Activated gamma-delta T cell treated with anti-CD3 and anti-CD28 coated beads, Interleukin-2, amount 50 U/mL, for 16 hours (primary cell): ENCODE results near the gene FNDC5.

Experiments used
- DNase-seq: peaks from one replicate; pipeline ENCODE4 v3.0.0-alpha.2; 2020; ENCODE audit warnings: low read depth

Gene FNDC5

DNA sequence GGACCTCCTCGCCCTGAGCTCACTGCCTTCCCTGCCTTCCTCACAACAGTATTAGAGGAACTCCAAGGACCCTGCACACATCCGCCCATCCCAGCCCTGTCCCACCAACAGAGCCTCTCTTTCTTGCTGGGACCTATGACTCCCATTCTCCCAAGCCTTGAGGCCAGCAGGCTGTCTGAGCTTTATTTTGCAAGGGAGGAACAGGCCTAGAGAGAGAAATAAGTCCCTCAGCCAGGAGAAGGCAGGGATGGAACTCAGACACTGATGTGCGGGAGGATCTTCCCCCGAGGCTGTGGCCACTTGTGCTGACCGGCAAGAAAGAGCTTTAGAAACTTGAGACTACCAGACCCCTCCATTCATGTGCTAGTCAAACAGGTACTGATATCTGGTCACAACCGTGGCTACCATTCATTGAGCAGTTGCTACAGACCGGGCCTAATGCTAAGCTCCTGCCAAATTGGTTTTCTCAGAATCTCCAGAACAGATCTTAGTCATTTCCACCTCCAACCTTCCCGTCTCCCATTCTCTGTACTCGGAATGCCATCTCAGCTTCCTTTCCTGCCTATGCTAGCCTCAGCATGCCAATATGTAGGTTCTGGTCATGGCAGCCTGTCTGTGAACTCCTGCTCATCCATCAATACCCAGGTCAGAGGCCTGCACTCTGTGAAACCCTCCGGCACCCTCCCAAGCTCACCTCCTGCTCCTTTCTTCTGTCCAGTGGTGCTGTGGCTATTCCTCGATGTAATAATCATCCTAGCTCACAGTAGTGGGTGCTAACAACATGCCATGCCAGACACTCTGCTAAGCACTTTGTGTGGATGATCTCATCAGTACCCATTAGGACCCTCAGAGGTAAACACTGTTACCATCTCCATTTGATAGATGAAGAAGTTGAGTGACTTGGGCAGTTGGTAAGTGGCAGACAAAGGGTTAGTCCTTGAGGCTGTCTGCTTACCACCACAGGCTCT, 26.7 kb upstream of the FNDC5 start:
- DNase-seq = no peak

DNA sequence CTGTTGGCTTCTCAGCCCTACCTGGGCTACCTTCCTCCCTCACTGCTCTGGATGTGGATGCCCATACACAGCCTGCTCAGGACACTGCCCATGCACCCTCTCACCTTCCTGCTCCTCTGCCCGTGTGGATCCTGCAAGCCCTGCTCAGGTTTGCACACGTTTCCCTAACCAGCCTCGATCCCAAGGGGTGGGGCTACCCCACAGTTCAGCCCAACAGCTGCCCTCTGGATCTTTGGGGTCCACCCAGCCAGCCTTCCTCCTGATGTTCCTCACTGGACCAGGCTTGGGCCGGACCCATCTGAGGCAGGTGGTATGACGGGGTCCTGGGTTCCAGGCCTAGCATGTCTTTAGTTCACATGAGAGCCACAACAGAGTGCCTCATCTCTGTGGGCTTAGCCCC, 25.7 kb upstream of the FNDC5 start:
- DNase-seq = no peak

DNA sequence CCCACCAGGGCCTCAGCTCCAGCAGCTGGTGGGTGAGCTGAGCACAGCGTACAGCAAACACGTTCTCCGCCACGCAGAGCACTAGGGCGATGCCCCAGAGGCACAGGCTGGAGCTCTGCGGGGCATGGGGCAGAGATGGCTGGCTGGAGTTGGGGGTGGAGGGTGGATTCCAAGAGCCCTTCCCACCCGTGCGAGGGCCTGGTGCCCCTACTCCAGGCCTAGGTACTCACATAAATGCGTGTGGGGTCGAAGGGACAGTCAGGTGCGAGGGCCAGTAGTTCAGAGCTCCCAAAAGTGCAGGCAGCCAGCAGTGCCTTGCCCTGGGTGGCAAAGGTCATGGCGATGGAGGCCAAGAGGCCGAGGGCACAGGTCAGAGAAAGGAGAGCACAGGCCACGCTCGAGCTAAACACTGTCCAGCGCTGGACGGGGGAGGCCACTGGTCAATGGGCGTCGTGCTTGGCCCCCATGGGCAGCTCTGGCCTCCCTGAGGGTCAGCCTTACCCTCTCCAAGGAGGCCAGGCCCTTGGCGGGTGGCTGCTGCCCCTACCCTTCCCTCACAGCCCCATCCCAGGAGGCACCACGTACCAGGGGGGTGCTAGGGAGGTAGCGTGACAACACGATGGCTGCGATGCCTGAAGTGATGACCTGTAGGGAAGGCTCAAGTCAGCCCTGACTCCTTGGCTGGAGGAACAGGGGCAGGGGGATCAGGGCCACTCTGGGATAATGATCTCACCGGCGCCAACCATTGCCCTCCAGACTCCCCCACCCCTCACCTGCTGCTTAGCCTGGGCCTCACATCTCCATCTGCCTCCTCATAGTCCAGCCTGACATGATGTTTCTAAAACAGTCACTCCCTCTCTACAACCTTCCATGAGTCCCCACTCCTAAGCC, 24.9 kb upstream of the FNDC5 start:
- no peak for DNase-seq

DNA sequence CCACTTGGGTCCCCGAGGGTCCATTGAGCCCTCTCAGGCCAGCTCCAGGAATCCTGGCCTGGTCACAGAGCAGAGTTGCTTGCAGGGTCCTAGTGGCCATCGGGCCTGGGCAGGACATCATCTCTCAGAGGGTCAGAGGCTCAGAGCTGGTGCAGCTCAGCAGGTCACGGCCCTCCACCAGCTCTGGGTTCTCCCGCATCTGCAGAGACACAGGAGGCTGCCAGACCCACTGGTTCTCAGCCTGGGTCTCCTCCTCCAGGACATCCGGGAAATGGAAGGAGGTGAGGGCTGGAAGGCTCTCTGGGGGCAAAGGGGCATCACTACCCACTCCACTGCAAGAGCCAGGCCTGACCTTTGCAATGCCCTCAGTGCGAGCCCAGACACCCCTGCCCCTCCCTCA, 24.0 kb upstream of the FNDC5 start:
- DNase-seq = no peak

DNA sequence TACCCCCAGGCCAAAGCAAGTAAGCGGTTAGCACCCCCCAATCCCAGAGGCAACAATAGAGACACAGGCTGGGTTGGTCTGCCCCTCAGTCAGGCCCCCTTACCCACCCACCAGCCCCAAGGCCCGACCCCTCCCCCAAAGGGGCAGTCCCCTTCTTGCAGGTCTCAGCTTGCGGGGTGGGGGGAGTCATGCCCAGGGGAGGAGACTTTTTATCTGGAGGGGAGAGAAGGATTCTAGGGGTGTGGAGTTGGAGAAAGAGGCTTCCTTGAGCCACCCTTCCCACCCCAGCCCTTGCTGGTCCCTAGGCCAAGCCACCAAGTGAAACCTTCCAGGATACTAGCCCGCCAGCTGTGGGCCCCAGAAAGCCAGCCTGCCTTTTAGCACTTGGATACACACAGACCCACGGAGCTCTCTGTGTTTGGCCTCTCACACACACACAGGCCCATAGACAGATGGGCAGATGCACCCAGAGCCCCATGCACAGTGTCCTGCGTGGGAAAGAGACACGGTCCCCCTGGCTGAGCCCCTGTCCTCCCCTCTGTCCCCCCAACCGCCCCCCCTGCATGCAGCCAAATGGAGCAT, 23.4 kb upstream of the FNDC5 start:
- DNase-seq = no peak

DNA sequence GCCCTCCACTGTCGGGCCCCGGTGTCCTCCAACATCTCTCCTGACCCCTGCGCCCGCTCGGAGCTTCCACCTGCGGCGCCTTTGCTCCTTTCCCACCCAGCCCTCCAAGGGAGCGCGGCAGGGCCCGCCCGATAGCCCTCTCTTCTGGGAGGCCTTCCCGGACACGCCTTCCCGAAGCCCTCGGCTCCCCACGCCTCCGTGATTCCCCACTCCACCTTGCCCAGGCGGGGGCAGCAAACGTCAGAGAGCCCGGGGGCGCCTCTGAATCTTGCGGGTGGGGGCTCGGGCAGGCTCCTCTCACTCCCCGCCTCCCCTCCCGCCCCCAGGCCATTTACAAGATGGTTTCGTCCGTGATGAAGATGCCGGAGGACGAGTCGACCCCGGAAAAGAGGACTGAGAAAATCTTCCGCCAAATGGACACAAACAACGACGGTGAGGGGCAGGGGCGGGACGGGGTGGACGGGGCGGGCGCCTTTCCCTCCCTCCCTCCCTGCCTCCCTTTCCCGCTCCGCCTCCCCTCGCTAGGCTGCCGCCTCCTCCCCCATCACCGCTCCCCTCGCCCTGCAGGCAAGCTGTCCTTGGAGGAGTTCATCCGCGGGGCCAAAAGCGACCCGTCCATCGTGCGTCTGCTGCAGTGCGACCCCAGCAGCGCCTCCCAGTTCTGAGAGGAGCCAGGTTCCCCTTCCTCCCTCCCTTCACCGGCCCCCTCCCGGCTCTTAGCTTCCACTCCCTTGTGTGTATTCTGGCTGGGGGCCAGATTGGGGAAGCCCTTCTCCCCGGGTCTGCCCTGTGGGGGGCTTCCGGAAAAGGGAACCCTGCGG, 22.7 kb upstream of the FNDC5 start:
- DNase-seq = no peak

DNA sequence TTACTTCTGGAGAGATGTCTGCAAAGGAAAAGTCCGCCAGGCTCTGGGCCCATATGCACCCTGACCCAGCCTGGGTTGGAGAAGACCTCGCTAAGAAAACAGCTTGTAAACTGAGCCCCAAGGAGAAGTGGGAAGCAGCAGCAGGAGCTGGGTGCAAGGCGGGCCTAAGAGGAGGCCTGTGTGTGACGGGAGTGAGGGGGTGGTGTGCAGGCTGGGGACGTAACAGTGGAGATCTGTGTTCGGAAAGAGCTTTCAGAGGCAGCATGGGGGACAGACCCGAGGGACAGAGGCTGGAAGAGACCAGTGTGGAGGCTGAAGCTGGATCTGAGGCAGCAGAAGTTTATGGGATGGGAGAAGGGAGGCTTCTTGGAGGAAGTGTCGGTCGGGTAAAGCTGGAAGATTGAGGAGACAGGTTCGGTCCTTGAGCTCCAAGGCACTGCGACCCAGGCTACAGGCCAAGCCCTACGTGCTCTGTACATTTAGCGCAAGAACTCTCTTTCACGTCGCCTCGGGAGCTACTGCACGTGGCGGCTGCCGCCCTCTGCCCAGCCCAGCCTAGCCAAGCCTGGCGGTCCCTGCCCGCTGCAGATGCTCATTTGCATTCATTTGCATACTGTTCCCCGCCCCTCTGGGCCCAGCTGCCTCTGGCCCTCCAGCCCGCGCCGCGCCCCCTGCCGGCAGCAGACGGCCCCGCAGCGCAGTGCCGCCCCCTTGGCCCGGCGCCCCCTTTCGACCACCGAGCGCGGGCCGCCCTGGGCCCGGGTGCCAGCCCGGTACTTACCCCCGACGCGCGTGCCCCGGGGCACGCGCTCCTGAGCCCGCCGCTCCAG, 21.9 kb upstream of the FNDC5 start:
- no peak for DNase-seq

DNA sequence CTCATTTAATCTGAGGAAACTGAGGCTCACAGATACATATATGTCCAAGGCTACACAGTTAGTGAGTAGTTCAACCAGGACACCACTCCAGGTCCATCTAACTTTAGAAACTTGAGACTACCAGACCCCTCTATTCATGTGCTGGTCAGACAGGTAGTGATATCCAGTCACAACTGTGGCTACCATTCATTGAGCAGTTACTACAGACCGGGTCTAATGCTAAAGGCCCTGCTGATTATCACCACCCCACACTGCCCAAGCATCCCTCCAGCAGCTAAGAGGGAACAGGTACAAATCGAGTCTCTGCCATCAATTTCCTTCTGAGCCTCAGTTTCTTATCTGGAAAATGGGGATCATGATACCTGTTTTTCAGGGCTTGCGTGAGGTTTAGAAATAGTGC, 20.9 kb upstream of the FNDC5 start:
- no peak for DNase-seq

DNA sequence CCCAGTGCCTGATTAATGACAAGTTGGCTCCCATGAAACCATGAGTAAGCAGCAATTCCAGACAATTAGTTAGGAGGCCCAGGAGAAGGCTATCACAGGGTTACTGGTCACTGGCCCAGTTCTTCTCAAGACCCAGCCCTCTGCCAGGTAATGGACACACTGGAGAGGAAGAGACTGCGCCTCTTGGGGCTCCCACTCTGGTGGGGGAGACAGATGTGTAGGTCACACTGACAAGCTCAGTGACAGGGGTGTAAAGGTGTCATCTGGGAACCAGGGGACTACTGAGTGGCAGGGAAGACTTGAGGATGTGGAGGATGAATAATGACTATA, 20.5 kb upstream of the FNDC5 start:
- DNase-seq = no peak

DNA sequence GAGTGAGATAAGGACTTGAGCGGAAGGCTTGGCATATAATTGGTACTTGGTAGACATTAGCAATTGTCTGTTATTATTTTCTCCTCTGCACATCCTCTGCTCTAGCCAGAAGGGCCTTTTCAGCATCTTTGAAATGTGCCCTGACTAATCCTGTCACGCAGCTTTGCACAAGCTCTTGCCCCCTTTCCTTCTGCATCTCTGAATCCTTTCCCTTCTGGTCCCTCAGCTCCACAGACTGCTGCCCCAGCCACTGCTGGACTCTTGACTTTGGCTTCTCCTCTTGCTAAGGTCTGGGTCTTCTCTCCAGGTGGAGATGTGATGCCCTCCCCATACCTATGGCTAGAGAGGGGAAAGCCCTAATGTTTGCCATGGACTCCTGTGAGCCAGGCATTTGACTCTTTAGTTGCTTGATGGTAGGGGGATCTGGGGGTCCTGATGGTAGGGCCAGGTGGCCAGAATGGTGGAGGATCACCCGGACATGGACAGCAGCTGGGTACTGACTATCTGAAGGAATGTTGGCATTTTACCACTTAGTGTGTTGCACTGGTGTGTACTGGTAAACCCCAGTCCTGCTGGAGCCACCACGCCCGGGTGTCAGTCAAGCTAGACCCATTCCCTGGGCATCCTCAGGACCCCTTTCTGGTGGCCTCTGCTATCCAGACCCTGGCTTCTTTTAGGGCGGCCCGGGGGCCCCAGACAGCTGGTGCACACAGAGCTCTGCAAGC, 20.0 kb upstream of the FNDC5 start:
- no peak for DNase-seq

DNA sequence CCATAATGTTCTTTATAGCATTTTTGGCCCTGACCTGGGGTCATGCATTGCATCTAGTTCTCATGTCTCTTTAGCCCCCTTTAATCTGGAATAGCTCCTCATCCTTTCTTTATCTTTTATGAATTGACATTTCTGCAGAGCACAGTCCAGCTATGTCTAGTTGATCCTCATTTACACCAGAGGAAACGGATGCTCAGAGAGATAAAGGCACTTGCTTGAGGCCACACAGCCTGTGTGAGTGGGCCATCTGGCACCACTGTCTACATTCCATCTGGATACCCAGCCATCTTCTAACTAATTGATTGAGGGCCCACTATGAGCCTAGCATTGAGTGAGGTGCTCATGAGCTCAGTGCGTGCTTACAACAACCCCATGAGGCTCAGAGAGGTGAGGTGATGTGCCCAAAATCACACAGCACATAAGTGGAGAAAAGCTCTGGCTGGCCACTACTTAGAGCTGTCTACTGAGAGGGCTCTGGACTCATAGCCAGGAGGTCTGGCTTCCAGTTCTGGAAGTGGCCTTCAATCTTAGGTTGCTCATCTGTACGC, 19.1 kb upstream of the FNDC5 start:
- DNase-seq = no peak

DNA sequence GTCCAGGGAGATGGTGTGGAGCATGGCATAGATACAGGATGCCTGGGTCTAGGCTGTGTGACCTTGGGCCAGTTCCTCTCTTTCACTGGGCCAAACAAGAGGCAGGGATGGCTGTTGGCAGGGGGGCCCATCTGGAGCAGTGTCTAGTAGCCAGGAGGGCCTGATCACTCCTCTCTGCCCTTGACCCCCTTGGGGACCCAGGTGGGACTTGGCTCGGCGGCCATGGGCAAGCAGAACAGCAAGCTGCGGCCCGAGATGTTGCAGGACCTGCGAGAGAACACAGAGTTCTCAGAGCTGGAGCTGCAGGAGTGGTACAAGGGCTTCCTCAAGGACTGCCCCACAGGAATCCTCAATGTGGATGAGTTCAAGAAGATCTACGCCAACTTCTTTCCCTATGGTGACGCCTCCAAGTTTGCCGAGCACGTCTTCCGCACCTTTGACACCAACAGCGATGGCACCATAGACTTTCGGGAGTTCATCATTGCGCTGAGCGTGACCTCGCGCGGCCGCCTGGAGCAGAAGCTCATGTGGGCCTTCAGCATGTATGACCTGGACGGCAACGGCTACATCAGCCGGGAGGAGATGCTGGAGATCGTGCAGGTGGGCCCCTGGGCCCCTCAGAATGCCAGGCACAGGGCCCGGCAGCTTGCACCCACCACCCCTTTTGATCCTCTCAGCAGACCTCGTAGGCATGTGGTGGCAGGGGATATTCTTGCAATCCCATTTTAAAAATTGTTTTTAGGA, 18.1 kb upstream of the FNDC5 start:
- no peak for DNase-seq

DNA sequence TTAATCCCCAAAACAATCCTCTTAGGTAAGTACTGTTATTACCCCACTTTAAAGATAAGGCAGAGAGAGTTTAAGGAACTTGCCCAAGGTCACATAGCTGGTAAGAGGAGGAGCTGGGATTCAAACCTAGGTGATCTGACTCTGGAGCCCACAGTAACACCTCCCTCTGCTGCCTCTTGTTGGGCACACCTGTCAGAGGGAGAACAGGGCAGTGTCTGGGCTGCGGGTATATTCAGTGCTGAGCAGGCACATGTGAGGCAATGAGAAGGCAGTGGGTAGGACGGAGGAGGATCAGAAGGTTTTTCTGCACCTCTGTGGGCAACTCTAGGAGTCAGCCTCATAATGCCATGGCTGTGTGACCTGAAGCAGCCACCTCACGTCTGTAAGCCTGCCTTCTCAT, 17.4 kb upstream of the FNDC5 start:
- no peak for DNase-seq

DNA sequence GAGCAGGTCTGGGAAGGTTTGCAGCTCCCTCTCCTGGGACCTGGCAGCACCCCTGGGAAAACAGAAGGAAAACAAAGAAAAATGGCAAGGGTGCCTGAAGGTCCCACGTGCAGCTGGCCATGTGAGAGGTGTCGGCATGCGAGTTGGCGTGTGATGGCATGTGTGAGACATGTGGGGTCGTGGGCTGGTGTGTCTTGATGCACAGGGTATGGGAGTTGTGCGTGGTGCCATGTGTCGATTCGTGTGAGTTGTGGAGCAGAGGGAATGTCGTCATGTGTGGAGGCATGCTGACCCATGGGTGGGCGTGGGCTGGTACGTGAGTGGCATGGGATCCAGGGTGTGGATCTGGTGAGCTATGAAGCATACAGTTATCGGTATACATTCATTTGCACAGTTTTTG, 16.9 kb upstream of the FNDC5 start:
- DNase-seq = no peak

DNA sequence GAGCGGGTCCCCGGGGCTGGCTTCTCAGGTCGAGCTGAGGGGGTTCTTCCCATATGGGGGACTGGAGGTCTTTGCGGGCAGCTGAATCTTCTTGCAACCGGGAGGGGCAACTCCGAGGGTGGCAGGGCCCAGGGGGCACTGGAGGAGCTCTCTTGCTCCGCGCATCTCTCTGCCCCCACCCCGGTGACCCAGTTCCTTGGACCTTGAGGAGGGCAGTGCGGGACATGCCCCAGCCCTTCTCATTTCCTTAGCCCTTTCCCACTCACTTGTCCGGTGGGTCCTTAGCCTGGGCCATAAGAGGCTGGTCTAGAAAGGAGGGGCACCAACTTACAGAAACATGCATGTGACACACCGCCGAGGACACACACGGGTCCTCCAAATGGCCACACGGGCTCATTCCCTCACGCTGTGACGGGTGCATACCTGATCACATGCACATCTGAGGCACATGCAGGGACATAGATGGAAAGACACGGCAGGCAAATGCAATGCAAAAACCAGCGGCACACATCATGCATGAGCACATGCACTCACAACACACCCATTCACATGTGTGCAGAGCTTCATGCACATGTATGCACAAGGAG, 16.2 kb upstream of the FNDC5 start:
- no peak for DNase-seq

DNA sequence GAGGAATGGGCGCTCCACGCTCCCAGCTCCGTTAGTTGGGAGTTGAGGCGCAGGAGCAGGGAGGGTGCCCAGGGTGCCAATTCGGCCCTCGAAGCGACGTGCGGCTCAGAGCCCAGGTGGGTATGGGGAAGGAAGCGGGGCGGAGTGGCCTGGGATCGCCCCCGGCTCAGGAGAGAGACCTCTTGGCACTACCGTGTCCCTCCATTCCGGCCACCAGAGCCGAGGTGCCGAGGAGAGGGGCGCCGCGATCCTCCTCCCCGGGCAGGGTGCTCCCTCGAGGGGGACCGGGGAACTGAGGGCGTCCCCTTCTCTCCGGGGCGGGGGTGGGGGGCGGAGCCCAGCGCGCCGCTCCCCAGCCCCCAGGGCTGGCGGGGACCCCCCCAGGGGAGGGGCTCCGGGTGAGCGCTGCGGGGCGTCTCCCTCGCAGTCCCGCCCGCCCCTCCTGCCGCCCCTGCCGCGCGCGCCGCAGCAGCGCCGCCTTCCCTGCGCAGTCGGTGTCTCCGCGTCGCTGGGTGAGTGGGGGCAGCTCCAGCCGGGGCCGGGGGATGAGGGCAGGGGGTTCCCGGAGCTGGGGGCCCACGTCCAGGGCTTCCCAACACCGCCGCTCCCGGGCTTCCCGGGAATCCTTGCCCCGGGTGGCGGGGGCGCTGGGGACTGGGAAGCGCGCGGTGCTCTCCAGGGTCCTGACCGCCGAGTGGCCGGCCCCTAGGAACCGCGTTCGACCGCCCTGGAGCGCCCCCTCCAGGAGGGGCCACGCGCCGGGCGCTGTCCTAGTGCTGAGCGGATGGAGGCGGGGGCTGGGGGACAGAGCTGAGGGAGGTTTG, 15.5 kb upstream of the FNDC5 start, which contains the start of gene HPCA:
Gene HPCA (plus strand): TSS at position 488 of the 824 bp plus-strand sequence. CDS start 2,408 bp downstream, outside the sequence.
- no peak for DNase-seq

DNA sequence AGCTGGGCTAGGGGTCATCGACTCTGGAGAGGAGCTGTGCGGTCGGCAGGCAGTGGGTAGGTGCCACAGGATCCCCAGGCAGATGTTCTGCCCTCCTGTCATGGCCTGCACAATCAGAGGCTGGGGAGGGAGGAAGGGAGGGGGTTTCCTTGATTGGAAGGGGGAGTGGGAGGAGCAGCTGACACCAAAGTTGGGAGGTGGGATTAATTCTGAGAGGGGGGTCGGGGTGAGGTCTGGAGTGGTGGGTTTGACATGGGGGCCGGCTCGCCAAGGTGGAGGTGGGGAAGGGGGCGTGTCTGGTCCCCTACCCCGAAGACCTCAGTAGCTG, 14.9 kb upstream of the FNDC5 start:
- no peak for DNase-seq

DNA sequence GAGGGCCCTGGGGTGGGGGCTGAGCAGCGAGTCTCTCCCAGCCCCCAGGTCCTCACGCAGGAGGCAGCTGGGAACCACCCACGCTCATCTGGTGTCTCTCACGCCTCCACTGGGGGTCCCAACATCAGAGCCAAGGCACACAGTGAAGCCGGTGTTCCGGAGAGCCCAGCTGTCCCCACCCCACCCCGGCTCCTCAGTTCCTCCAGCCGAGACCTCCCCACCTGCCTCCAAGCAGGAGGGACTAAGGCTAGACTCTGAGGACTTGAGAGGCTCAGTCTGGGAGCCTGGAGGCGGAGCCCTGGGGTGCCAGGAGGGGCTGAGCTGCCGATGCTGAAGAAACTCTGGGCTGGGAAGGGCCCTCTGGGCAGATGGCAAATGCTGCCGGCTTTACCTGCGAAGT, 14.0 kb upstream of the FNDC5 start:
- DNase-seq = no peak
